Measurements from ENCODE around the gene UNK. TPM values are rescaled to one million over a fixed set of nuclear protein-coding genes. Genes with fewer than 3 reads are reported as not detected.

UNK gene
- total and polyA plus RNA-seq, 9 of the 15 experiments (the other 6 are each of a cell fraction or from before 2014, with no cell fraction given), result 12.8 to 38.6 (median 24.8) TPM

GRCh38 chr17:75779250-75779986 lies 5.2 kb upstream of the UNK start (continued):
- TF ChIP-seq U2AF1 (optimal IDR thresholded peaks at IDR 0.05; ENCODE audit: low read depth, low read length) (peak; percentile 100), ZBTB33 (CRISPR knock-in tag; IDR thresholded peaks at IDR 0.05) (peak; percentile 67), MCM7 (IDR thresholded peaks at IDR 0.05) (no peak), ZBTB2 (IDR thresholded peaks at IDR 0.05) (peak; percentile 98), MAZ (CRISPR knock-in tag; conservative IDR thresholded peaks at IDR 0.05 in 1 of 2, IDR thresholded peaks at IDR 0.05 in 1 of 2) (peak; percentile 96 to 97), FUS (optimal IDR thresholded peaks at IDR 0.05; ENCODE audit: low read depth, low read length) (peak; percentile 98), POU5F1 (IDR thresholded peaks at IDR 0.05; ENCODE audit: borderline replicate concordance, low read depth, low read length, partially characterized antibody) (no peak), ZNF830 (CRISPR knock-in tag; IDR thresholded peaks at IDR 0.05) (no peak), ZNF583 (CRISPR knock-in tag; IDR thresholded peaks at IDR 0.05) (peak; percentile 35; the same call in 1 of the 2 replicates), POLR2H (tag; IDR thresholded peaks at IDR 0.05; ENCODE audit: low read depth) (peak; percentile 99), MITF (IDR thresholded peaks at IDR 0.05) (no peak), TBP (optimal IDR thresholded peaks at IDR 0.05; ENCODE audit: low read depth, low read length) (no peak), DIDO1 (tag; IDR thresholded peaks at IDR 0.05; ENCODE audit: low read depth) (no peak), PHF20 (IDR thresholded peaks at IDR 0.05; ENCODE audit: partially characterized antibody) (peak; percentile 72), NFIC (IDR thresholded peaks at IDR 0.05) (peak; percentile 80), ZNF77 (CRISPR knock-in tag; IDR thresholded peaks at IDR 0.05) (no peak), SAFB2 (IDR thresholded peaks at IDR 0.05; ENCODE audit: borderline replicate concordance, low read depth, low read length, severe bottlenecking) (no peak), ZNF143 (CRISPR knock-in tag; IDR thresholded peaks at IDR 0.05) (no peak), RB1 (IDR thresholded peaks at IDR 0.05; ENCODE audit: low read depth) (peak; percentile 89), NR2C1 (IDR thresholded peaks at IDR 0.05) (no peak), NR2C1 (tag; IDR thresholded peaks at IDR 0.05) (no peak), LCOR (CRISPR knock-in tag; IDR thresholded peaks at IDR 0.05) (0 out of 2 replicates have a peak, but pooled peaks have one; percentile 82), ZNF324 (CRISPR knock-in tag; IDR thresholded peaks at IDR 0.05) (no peak), FOXO4 (CRISPR knock-in tag; IDR thresholded peaks at IDR 0.05) (peak; percentile 68; the same call in 1 of the 2 replicates), TAF7 (tag; IDR thresholded peaks at IDR 0.05) (peak; percentile 98)
